Posterior vena cava (tissue), 2 donors: ENCODE measurements around the gene OR2A12. TPM values are rescaled to one million over a fixed set of nuclear protein-coding genes. Genes with fewer than 3 reads are reported as not detected.
"Not testable (repeated sequence)": the region's sequence is repeated elsewhere in the genome, so short reads cannot be mapped to it uniquely, and the experiment has no call there.

Experiments
- DNase-seq: peaks from one replicate; pipeline ENCODE4 v3.0.0-alpha.2; 2020; ENCODE audit warnings: low spot score
- intact Hi-C, 2 donors: fragments of 100-400 bp; cut with DNase I; formaldehyde crosslinking; loops; one replicate each; pipeline versions ENCODE4 v1.14.1 to v1.14.2; 2022 to 2023
- long read RNA-seq, 2 donors: library from polyadenylated mRNA; unstranded; transcript quantifications; one replicate each; pipeline ENCODE4 v2.0.0, GENCODE V29; 2020 to 2021
- total RNA-seq, 2 donors: library from RNA; stranded (reverse); fragmentation: NEBNext Ultra II Directional; extraction: Animal tissue kit (Norgen Biotek cat#: 25700); gene quantifications; one replicate each; pipeline ENCODE4 v1.2.1, GENCODE V29; 2021
- donor health status: DM: yes; HTN: yes; CAD: no.
- donor health status: DM: yes; HTN: yes; CAD: no.

Gene OR2A12, protein sequence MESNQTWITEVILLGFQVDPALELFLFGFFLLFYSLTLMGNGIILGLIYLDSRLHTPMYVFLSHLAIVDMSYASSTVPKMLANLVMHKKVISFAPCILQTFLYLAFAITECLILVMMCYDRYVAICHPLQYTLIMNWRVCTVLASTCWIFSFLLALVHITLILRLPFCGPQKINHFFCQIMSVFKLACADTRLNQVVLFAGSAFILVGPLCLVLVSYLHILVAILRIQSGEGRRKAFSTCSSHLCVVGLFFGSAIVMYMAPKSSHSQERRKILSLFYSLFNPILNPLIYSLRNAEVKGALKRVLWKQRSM
- total RNA-seq, result not detected
- long read RNA-seq, donor 1, result 0 reads
- long read RNA-seq, donor 2, result 0 reads

DNA sequence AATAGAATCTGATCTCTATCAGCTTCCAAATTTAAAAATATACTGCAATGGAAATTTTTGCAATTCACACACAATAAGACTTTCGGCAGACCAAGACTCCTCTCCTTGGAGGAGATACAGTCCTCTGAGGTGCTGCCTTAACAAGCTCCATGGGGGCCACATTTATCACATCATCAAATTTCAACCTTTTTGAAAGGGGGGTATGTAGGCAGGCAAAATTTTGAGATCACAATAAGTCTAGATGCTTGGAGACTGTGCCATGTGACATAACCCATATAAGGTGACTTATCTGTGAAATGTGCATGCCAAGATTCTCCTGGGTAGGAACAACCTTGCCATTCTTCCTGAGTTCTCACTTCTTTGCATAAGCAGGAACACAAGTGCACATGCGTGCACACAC lies at the start of gene OR2A12:
OR2A12 (plus strand) TSS at position 301 of the 400 bp plus-strand sequence. CDS start 8,830 bp downstream, outside the sequence.
- no peak for DNase-seq
- intact Hi-C loops, result loop anchor here in 1 of 2 donors (5.0 kb wide), 1 partner anchor 1726 kb away; no protein-coding TSS in a partner anchor

DNA sequence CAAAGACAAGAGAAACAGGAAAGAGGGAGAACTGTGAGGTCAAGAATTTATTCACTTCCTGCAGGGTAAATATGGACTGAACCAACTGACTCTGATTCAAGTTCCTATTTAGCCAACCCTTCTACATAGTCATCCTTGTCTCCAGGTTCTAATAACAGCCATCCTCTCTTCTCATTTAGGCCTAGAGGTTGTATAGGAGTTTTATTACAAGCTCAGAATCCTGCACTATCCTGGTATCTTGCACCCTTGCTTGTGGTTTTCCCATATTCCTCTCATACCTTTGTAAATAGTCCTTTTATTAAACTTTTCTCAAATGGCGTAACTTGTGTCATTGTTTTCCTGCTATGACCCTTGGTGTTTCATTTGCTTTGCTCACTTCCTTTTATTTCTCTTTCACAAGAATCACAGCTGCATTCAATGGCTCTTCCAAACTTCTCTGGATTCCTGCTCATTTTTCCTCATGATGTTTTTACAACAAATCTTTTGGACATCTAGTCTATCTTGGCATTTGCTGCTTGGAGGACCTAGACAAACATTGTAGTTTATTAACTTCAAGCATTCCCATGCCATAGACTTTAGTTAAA lies 49.7 kb upstream of the OR2A12 start:
- no peak for DNase-seq
- intact Hi-C loops, result no loop called here

DNA sequence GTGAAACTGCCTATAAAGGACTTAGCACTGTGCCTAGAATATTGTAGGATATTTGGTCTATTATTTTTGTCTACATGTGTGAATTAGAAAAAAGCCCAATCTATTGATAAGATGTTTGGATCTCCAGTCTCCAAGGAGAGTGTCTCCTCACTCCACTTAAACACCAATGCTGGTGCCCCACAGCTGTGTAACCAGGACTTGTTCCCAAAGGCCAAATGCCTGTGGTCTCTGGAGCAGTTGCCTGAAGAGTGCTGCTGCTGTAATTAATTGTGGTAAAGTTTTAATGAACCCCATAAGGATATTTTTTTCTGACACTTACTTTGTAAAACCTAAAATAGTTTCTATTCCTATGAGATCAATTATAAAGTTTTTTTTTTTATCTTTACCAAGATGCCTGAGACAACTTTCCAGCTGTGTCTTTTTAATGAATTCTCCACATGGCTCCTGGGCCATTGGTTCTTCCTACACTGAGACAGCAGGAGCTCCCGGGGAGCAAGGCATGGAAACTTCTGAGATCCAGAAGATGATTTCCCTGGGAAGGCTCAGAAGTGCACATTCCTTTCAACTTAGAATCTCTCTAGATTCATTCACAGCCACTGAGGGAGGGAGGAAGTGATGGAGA lies 48.6 kb upstream of the OR2A12 start:
- intact Hi-C loops, result no loop called here
- no peak for DNase-seq

DNA sequence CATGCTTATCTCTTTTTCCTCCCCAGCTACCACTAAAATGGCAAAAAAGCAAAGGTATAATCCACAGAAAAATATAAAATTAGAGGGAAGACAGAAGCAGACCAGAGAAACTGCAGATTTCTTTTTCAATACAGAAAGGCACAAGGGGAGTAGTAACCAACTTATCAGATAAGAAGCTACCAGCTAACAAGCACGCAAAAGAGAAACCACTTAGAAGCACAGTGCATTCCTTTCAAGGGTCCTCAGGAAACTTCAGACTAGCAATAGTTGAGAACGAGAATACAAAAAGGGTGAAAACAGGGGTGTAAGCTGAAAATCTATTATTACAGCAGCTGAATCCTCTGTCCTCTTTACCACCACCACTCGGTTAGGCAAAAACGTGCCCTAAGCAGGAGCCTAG lies 47.2 kb upstream of the OR2A12 start:
- DNase-seq, result no peak
- intact Hi-C loops, result no loop called here

DNA sequence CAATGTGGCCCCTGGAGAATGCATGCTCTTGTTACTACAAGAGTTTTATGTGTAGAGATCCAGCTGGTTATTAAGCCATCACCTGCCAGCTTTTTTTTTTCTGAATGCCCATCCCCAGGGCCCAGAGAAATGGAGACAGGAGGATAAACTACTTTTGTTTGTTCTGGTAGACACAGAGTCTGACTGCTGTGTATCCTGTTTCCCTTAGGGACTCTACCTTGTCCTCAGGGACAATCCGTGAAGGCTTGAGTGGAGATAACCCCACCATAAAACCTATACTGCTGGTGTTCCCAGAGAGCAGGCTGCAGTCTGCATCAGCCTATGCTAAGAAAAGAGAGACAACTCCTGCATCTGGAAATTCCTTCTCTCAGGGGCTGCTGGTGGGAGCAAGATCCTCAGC lies 37.4 kb upstream of the OR2A12 start, which contains the start of gene OR2A5:
OR2A5 (plus strand) TSS at position 301 of the 400 bp plus-strand sequence. CDS start 1,454 bp downstream, outside the sequence.
- DNase-seq, result no peak
- intact Hi-C loops, result no loop called here

DNA sequence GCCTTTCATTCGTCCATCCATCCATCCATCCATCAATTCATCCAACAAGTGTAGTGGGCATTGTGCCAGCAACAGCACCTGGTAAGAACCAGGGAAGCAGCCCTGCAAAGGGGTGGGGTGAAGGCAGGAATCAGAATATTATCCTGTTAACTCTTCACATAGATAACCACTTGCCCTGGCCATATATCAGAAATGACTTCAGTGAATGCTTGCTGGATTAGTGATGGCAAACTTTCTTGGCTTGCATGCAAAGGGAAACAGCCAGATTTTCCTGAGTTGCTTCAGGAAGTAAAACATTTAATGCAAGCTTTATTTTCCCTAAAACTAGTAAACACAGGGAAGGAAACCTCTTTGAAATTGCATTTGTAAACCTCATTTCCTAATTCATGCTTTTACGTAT lies 36.6 kb upstream of the OR2A12 start:
- no peak for DNase-seq
- intact Hi-C loops, result no loop called here

DNA sequence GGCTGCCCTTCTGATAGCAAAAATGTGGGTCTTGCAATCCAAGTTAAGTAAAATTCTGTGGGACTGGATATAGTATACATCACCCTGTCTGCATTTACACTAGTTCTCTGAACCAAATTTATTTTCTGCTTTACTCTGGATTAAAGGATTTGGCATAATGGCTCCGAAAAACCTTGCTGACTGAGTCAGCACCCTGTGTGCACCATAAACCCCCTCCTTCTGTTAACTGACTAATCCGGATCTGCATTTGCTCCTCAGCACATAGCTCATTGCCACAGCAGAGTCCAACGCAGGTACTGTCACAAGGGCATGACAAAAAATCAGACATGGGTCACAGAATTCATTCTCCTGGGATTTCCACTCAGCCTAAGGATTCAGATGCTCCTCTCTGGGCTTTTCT lies 36.0 kb upstream of the OR2A12 start:
- intact Hi-C loops, result no loop called here
- DNase-seq, result no peak

DNA sequence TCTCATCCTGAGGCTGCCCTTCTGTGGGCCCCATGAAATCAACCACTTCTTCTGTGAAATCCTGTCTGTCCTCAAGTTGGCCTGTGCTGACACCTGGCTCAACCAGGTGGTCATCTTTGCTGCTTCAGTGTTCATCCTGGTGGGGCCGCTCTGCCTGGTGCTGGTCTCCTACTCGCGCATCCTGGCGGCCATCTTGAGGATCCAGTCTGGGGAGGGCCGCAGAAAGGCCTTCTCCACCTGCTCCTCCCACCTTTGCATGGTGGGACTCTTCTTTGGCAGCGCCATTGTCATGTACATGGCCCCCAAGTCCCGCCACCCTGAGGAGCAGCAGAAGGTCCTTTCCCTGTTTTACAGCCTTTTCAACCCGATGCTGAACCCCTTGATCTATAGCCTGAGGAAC lies 35.2 kb upstream of the OR2A12 start:
- intact Hi-C loops, DNase-seq: not testable (repeated sequence)

DNA sequence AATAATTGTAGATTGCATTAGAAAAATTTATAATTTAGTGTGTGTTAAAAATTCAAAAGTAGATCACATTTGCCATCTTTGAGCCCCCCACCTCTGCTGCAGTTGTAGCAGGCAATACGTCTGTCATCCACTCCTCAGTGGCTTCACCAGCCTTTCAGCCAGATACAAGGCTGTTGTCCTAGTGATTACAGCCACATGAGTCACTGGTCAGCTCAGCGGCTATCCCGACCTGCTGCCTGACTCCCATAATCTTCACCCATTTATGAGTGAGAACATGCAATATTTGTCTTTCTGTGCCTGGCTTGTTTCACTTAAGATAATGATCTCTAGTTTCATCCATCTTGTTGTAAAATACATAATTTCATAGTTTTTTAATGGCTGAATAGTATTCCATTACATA lies 28.1 kb upstream of the OR2A12 start:
- intact Hi-C loops, result no loop called here
- DNase-seq, result no peak

DNA sequence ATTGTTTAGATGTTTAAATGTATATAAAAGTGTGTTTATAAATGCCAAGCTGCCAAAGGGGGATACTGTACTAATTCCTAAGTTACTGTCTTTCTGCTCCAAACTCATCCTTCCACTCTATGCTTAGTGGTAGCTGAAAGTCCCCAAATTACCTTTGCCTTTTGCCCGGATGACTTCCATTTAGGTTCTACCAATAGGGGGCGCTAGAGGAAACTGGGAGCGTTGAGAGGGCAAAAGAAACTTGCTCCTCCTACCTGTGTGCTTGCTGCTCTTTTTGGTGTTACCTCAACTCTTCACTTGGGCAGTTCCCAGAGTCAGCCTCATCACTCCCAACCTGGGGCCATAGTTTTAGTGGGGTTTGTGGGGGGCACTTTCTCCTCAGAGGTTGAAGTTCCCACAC lies 22.4 kb upstream of the OR2A12 start:
- no peak for DNase-seq
- intact Hi-C loops, result no loop called here

DNA sequence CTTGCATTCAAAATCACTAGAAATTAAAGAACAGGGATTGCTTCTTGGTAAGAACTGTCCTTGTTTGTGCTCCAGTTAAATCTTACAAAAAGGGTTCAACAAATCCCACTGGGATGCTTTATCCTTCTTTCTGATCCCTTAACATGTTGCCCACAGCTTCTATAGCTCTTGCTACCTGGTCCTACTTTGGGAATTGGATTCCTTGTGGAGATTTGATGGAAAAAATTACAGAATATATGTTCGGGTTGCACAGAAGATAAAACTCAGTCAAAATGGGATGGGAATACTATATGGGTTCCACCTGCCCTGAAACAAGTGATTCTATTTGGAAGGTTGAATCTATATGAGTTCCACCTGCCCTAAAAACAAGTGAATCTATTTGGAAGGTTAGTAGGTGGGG lies 16.6 kb upstream of the OR2A12 start, which contains the start of gene OR2A25:
OR2A25 (plus strand) TSS at position 301 of the 400 bp plus-strand sequence. CDS start 4,409 bp downstream, outside the sequence.
- intact Hi-C loops, result no loop called here

DNA sequence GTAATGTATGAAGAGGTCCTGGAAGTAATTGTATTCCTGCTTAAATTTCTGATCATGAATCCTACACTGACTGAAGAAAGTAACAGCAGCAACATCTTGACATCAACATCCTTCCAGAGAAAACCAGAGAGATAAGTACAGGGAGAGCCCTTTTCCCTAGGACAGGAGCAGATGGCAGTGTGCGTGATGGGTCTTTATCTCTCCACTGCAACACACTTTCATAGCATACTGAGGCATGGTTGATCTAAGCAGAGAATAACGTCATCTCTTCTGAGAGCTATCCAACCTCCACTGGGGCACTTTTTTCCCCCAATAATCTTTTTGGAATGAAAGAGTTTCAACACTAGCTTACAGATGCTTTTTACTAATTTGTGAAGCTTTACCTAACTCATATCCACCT lies 16.1 kb upstream of the OR2A12 start:
- intact Hi-C loops, result no loop called here
- no peak for DNase-seq

More for the DNA sequence above, 16.6 kb upstream of the OR2A12 start, which contains the start of gene OR2A25:
- no peak for DNase-seq

DNA sequence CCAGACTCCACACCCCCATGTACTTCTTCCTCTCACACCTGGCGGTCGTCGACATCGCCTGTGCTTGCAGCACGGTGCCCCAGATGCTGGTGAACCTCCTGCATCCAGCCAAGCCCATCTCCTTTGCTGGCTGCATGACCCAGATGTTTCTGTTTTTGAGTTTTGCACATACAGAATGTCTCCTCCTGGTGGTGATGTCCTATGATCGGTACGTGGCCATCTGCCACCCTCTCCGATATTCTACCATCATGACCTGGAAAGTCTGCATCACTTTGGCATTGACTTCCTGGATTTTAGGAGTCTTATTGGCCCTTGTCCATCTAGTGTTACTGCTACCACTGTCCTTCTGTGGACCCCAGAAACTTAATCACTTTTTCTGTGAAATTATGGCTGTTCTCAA lies 11.7 kb upstream of the OR2A12 start:
- intact Hi-C loops, result no loop called here
- DNase-seq, result no peak

DNA sequence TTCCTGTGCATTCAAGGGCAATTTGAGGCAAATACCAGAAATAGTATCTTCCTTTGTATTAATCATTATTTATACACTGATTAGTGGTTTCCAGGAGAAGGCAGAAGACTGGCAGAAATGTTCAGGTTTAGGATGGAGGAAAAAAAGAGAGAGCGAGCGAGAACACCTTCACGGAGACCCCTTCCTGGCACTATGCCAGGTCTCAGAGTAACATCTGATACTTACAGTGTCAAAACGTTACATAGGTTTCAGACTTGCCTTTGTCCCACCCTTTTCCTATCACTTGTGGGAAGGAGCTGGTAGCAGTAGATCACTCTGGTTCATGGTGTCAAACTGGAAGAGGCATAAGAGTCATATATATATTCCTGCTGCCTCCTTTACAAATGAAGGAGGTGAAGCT lies 652 bp downstream of the OR2A12 start:
- intact Hi-C loops, result loop anchor here in 1 of 2 donors (5.0 kb wide), 1 partner anchor 1726 kb away; no protein-coding TSS in a partner anchor
- no peak for DNase-seq

DNA sequence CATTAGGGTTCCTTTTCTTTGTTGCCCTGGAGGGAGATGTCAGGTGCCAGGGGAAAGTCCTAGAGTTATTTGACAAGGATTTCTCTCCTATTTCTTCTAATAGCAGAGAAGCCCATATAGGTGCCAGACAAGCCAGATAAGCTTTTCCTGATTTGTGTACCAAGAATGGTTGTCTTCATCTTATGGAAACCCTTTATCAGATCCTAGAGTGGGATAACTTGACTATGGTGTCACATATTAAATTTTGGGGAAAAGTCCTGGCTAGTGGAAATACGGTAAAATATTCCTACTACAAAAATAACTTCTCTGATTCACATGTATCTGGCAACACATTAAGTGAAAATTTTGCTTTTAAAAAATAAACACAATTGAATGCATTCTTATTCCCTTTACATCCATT lies 1.2 kb downstream of the OR2A12 start:
- intact Hi-C loops, result loop anchor here in 1 of 2 donors (5.0 kb wide), 1 partner anchor 1725 kb away; no protein-coding TSS in a partner anchor

DNA sequence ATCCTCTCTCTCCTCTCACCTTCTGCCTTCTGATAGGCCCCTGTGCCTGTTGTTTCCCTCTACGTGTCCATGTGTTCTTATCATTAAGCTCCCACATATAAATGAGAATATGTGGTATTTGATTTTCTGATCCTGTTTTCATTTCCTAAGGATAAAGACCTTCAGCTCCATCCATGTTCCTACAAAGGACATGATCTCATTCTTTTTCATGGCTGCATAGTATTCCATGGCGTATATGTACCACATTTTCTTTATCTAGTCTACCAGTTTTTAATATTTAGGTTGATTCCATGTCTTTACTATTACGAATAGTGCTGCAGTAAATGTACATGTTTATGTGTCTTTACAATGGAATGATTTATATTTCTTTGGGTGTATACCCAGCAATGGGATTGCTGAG lies 4.6 kb downstream of the OR2A12 start:
- intact Hi-C loops, result no loop called here
- no peak for DNase-seq

More for the DNA sequence above, 1.2 kb downstream of the OR2A12 start:
- no peak for DNase-seq

DNA sequence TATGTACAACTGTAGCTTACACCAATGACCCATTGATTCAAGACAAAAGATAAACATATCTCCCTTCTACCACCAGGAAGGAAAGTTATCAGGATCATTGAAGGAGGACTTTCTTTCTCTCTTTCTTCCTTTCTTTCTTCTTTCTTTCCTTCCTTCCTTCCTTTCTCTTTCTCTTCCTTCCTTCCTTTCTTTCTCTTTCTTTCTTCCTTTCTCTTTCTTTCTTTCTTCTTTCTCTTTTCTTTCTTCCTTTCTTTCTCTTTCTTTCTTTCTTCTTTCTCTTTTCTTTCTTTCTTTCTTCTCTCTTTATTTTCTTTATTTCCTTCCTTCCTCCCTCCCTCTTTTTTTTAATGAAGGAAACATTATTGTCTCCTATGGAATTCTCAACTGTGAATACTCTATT lies 12.7 kb downstream of the OR2A12 start:
- no peak for DNase-seq
- intact Hi-C loops, result no loop called here

DNA sequence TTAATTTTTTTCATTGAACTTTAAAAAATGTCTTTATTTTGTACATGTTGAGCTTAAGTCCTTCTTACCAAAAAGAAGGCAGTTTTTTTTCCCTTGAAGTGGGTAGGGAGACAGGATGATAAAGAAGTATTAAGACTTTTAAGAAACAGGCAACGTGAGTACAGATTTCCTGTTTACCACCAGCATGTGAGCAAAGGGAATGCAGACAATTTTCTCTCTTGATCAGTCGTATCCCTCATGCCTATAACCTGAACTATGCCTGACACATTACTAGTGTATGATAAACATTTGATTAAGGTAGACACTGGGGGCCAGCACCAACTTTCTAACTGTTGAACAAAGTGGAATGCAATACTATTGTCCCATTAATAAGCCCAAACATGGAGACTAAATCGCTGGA lies 14.5 kb downstream of the OR2A12 start:
- intact Hi-C loops, result no loop called here
- DNase-seq, result no peak

DNA sequence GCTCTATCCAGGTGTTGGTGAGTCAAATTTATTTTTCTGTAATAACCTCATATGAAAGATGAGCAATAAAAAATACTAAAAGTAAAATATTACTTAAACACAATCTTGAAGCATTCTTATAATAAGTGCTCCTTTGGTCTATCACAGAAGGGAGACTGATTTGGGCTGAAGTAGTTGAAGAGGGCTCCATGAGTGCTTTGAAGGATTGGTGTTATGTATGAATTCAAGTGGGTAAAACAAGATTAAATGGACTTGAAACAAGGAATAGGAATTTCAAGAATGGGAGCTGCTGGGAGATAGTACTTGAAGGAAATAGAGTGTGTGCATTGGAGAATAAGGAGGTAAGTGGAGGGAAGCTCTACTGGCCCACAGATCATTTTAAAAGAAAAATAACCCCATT lies 16.0 kb downstream of the OR2A12 start:
- intact Hi-C loops, result no loop called here
- DNase-seq, result no peak

DNA sequence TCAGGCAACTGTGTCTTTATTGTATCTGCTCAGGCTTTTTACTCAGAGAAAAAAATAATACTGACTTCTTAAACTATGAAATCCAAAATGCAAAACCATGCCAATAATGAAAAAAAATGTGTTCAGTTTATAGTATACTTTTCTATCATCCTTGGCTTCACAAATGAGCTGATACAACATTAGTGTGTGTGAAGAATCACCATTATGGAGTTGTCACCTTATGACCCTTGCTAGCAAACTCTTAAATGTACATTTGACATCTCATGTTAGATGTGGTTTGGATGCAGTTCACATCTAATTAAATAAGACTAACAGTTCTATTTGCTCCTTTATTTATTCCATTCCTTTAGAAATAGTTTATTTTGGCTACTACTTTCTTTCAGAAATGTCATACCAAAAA lies 19.1 kb downstream of the OR2A12 start:
- DNase-seq, result no peak
- intact Hi-C loops, result no loop called here
